ENCODE measurements around the gene CUBN. TPM values are rescaled to one million over a fixed set of nuclear protein-coding genes. Genes with fewer than 3 reads are reported as not detected.

CUBN gene
- total RNA-seq, 1 experiment from 2014 or later: 0.07 TPM

DNA sequence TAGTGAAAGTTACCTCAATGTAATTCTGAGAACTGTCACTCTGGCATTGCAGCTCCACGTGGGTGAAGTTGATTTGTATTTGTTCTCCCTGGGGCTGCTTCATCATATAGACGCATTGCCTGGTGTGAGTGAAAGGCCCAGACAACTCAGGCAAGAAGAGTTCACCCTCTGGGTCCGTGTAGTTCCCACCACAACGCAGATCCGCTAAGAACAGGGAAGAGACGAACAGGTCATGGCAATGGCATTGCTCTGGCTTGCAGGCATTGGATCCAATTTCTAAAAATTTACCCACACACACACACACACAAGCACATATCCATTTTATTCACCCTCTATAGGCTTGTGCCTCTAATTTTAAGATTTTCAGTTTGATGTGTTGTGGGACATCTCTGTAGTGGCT lies 45.4 kb downstream of the CUBN start:
- H3K27ac ChIP-seq: no peak overlapping the region
- no peak overlapping the region for H3K4me3 ChIP-seq
- H2AFZ ChIP-seq: no peak overlapping the region
- H3K79me2 ChIP-seq (ENCODE audit: low read depth): no peaks in the 10 kb centered on the region
- no peaks in the 10 kb centered on the region for H3K9me3 ChIP-seq (ENCODE audit: insufficient read depth, low read depth)
- H3K27me3 ChIP-seq (ENCODE audit: insufficient read depth, low read depth): no peaks in the 10 kb centered on the region
- no peaks in the 10 kb centered on the region for H3K4me1 ChIP-seq (replicated peaks; ENCODE audit: insufficient read depth)
- H3K4me2 ChIP-seq: no peak overlapping the region
- H3F3A ChIP-seq (ENCODE audit: insufficient read depth, low read depth): no peaks in the 10 kb centered on the region
- H4K20me1 ChIP-seq (ENCODE audit: insufficient read depth): no peaks in the 10 kb centered on the region
- no TSS peak for BruUV-seq (replicated peaks)
- no peak for DNase-seq
- H3K36me3 ChIP-seq (ENCODE audit: low read depth): no peaks in the 10 kb centered on the region
- no peak for TF ChIP-seq EZH2 (IDR thresholded peaks at IDR 0.05; ENCODE audit: low read depth)
- TF ChIP-seq, protein P1, sequence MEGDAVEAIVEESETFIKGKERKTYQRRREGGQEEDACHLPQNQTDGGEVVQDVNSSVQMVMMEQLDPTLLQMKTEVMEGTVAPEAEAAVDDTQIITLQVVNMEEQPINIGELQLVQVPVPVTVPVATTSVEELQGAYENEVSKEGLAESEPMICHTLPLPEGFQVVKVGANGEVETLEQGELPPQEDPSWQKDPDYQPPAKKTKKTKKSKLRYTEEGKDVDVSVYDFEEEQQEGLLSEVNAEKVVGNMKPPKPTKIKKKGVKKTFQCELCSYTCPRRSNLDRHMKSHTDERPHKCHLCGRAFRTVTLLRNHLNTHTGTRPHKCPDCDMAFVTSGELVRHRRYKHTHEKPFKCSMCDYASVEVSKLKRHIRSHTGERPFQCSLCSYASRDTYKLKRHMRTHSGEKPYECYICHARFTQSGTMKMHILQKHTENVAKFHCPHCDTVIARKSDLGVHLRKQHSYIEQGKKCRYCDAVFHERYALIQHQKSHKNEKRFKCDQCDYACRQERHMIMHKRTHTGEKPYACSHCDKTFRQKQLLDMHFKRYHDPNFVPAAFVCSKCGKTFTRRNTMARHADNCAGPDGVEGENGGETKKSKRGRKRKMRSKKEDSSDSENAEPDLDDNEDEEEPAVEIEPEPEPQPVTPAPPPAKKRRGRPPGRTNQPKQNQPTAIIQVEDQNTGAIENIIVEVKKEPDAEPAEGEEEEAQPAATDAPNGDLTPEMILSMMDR (conservative IDR thresholded peaks at IDR 0.05): no peak
- intact Hi-C loops (cut with micrococcal nuclease; ENCODE audit: unreplicated experiment): no loop called here
- CTCF ChIA-PET: no interaction called here
- H3K9me2 ChIP-seq (ENCODE audit: insufficient read depth): no peaks in the 10 kb centered on the region
- POLR2A ChIA-PET (ENCODE audit: unreplicated experiment): no interaction called here

- intact Hi-C loops (cut with micrococcal nuclease; ENCODE audit: unreplicated experiment): no loop called here
- H4K20me1 ChIP-seq (ENCODE audit: insufficient read depth): no peaks in the 10 kb centered on the region
- no peaks in the 10 kb centered on the region for H3K9me2 ChIP-seq (ENCODE audit: insufficient read depth)
- H2AFZ ChIP-seq: no peak overlapping the region
- POLR2A ChIA-PET (ENCODE audit: unreplicated experiment): no interaction called here
- DNase-seq: no peak
- H3K4me2 ChIP-seq: no peak overlapping the region
- no peaks in the 10 kb centered on the region for H3K36me3 ChIP-seq (ENCODE audit: low read depth)
- TF ChIP-seq, protein P1 (conservative IDR thresholded peaks at IDR 0.05): no peak
- no peak for TF ChIP-seq EZH2 (IDR thresholded peaks at IDR 0.05; ENCODE audit: low read depth)
- peaks cover 2% of the 10 kb centered on the region for H3K4me1 ChIP-seq (replicated peaks; ENCODE audit: insufficient read depth)
- CTCF ChIA-PET: no interaction called here
- no peak overlapping the region for H3K27ac ChIP-seq
- no peaks in the 10 kb centered on the region; the same call in 1 of the 2 replicates for H3F3A ChIP-seq (ENCODE audit: insufficient read depth, low read depth)
- H3K9me3 ChIP-seq (ENCODE audit: insufficient read depth, low read depth): no peaks in the 10 kb centered on the region
- BruUV-seq (replicated peaks): no TSS peak
- H3K27me3 ChIP-seq (ENCODE audit: insufficient read depth, low read depth): no peaks in the 10 kb centered on the region
- H3K4me3 ChIP-seq: no peak overlapping the region
- H3K79me2 ChIP-seq (ENCODE audit: low read depth): no peaks in the 10 kb centered on the region
Observed at GRCh38 chr10:17081431-17081830, 48.2 kb downstream of the CUBN start.

DNA sequence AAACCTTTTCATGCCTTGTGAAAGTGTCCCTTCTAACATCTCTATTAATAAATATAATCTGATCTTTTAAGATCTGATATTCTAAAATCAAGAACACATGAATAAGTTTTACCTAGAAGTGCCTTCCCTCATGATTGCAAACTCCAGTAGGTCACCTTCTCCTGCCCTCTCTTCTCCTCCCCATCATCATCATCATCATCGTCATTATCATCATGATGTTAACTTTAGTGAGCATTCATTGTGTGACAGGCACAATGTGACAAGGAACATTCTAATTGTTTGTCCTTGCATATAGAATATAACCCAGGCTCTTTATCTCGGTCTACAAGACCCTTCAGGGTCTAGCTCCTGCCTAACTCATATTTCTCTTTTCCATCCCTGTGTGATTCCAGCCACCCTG lies 51.7 kb downstream of the CUBN start:
- Histone ChIP-seq H3K4me3 (no peak overlapping the region), H3K4me1 (replicated peaks; ENCODE audit: insufficient read depth) (peaks cover 25% of the 10 kb centered on the region), H3K27ac (no peak overlapping the region), H3K9me3 (ENCODE audit: insufficient read depth, low read depth) (no peaks in the 10 kb centered on the region), H3K79me2 (ENCODE audit: low read depth) (no peaks in the 10 kb centered on the region), H2AFZ (no peak overlapping the region), H3K36me3 (ENCODE audit: low read depth) (no peaks in the 10 kb centered on the region), H3K9me2 (ENCODE audit: insufficient read depth) (no peaks in the 10 kb centered on the region), H3F3A (ENCODE audit: insufficient read depth, low read depth) (peaks cover 9% of the 10 kb centered on the region), H3K4me2 (no peak overlapping the region), H3K27me3 (ENCODE audit: insufficient read depth, low read depth) (no peaks in the 10 kb centered on the region), H4K20me1 (ENCODE audit: insufficient read depth) (no peaks in the 10 kb centered on the region)
- TF ChIP-seq, protein P1 (conservative IDR thresholded peaks at IDR 0.05): no peak
- TF ChIP-seq EZH2 (IDR thresholded peaks at IDR 0.05; ENCODE audit: low read depth): no peak
- DNase-seq: no peak
- CTCF ChIA-PET: no interaction called here
- POLR2A ChIA-PET (ENCODE audit: unreplicated experiment): no interaction called here
- BruUV-seq (replicated peaks): no TSS peak
- intact Hi-C loops (cut with micrococcal nuclease; ENCODE audit: unreplicated experiment): no loop called here
